ENCODE results near the gene CD226.
"Not testable (repeated sequence)": the region's sequence is repeated elsewhere in the genome, so short reads cannot be mapped to it uniquely, and the experiment has no call there.

CD226 gene

GRCh38 chr18:69947361-69948133 is at the start of gene CD226:
TSS of gene CD226 (minus strand) at chr18:69947873. CDS start at chr18:69947406, 467 bp downstream.
- no peak for DNase-seq (ENCODE audit: low spot score)

GRCh38 chr18:69996951-69997798 is 49.5 kb upstream of the CD226 start:
- DNase-seq (ENCODE audit: low spot score), result no peak

GRCh38 chr18:69996417-69996816 is 48.7 kb upstream of the CD226 start:
- DNase-seq (ENCODE audit: low spot score), result no peak

GRCh38 chr18:69995774-69996173 is 48.1 kb upstream of the CD226 start:
- DNase-seq (ENCODE audit: low spot score), result no peak

- no peak for DNase-seq (ENCODE audit: low spot score)
Measured at GRCh38 chr18:69992776-69993175, 45.1 kb upstream of the CD226 start.

- no peak for DNase-seq (ENCODE audit: low spot score)
Measured at GRCh38 chr18:69987870-69988269, 40.2 kb upstream of the CD226 start.

GRCh38 chr18:69985239-69985638 is 37.6 kb upstream of the CD226 start:
- DNase-seq (ENCODE audit: low spot score), result no peak

- no peak for DNase-seq (ENCODE audit: low spot score)
Measured at GRCh38 chr18:69982417-69982816, 34.7 kb upstream of the CD226 start.

GRCh38 chr18:69981948-69982347 is 34.3 kb upstream of the CD226 start:
- no peak for DNase-seq (ENCODE audit: low spot score)

- no peak for DNase-seq (ENCODE audit: low spot score)
Measured at GRCh38 chr18:69980982-69981804, 33.5 kb upstream of the CD226 start.

- no peak for DNase-seq (ENCODE audit: low spot score)
Measured at GRCh38 chr18:69980509-69980908, 32.8 kb upstream of the CD226 start.

GRCh38 chr18:69978732-69979715 is 31.4 kb upstream of the CD226 start:
- DNase-seq (ENCODE audit: low spot score), result no peak

- not testable (repeated sequence) for DNase-seq (ENCODE audit: low spot score)
Measured at GRCh38 chr18:69975294-69975693, 27.6 kb upstream of the CD226 start.

GRCh38 chr18:69974365-69974764 is 26.7 kb upstream of the CD226 start:
- DNase-seq (ENCODE audit: low spot score), result no peak

- DNase-seq (ENCODE audit: low spot score), result no peak
Measured at GRCh38 chr18:69969491-69969890, 21.8 kb upstream of the CD226 start.

- no peak for DNase-seq (ENCODE audit: low spot score)
Measured at GRCh38 chr18:69968039-69968438, 20.4 kb upstream of the CD226 start.

GRCh38 chr18:69963196-69963595 is 15.5 kb upstream of the CD226 start:
- no peak for DNase-seq (ENCODE audit: low spot score)

- no peak for DNase-seq (ENCODE audit: low spot score)
Measured at GRCh38 chr18:69961718-69962117, 14.0 kb upstream of the CD226 start.

- no peak for DNase-seq (ENCODE audit: low spot score)
Measured at GRCh38 chr18:69958422-69958821, 10.7 kb upstream of the CD226 start.

GRCh38 chr18:69957747-69958146 is 10.1 kb upstream of the CD226 start:
- DNase-seq (ENCODE audit: low spot score), result no peak

Measured in hematopoietic multipotent progenitor cell treated with erythropoietin and hydrocortisone succinate and interleukin-3 and kit ligand, for 15 days (in vitro differentiated cells).